GM12891 (cell line): ENCODE data around the gene ZNF598.

Experiments
- POLR2A ChIP-seq: IDR thresholded peaks from 2 replicates; pipeline ENCODE4 v1.6.1; 2011; ENCODE audit warnings: low read depth, low read length, control low read depth
- POLR2AphosphoS5 ChIP-seq: IDR thresholded peaks from 2 replicates; pipeline ENCODE4 v1.6.1; 2011; ENCODE audit warnings: low read depth, low read length, control low read depth
- POU2F2 ChIP-seq: IDR thresholded peaks from 2 replicates; pipeline ENCODE4 v1.6.1; 2011; ENCODE audit warnings: low read depth, mild to moderate bottlenecking, control low read depth, low read length, moderate library complexity
- TAF1 ChIP-seq: IDR thresholded peaks from 2 replicates; pipeline ENCODE4 v1.6.1; 2011; ENCODE audit warnings: low read depth, low read length, control low read depth

GRCh38 chr16:1991948-1992703, 17.5 kb downstream of the ZNF598 start:
- TF ChIP-seq POLR2A = peak; percentile 35; the same call in 1 of the 2 replicates
- TF ChIP-seq POU2F2 = no peak
- 0 out of 2 replicates have a peak, but pooled peaks have one; percentile 22 for TF ChIP-seq POLR2AphosphoS5
- TF ChIP-seq TAF1 = 0 out of 2 replicates have a peak, but pooled peaks have one; percentile 24
